Measurements from ENCODE around the gene CHRNE.

- TF ChIP-seq CTCF (IDR thresholded peaks at IDR 0.05; ENCODE audit: low read depth, low read length, poor library complexity, severe bottlenecking), result no peak
- TF ChIP-seq EZH2phosphoT487 (IDR thresholded peaks at IDR 0.05; ENCODE audit: borderline replicate concordance, low read length), result no peak
These were observed 32.0 kb downstream of the CHRNE start for GRCh38 chr17:4870855-4871254.

Data from DOHH2 (cell line).